Activated naive CD4-positive, alpha-beta T cell treated with anti-CD3 and anti-CD28 coated beads, Interleukin-2, amount 10 ng/mL, durations not matched to agents 7 days and 5 days (primary cell): ENCODE data around the gene PPIL6.

Experiments
- CTCF ChIA-PET: fragments of 350-600 bp; sonication (Branson Sonifier 250); formaldehyde crosslinking; loops from one replicate; lab custom pipeline; 2021; ENCODE audit warnings: antibody characterized with exemption; lab: Charles Lee
- DNase-seq: peaks from one replicate; pipeline ENCODE4 v3.0.0-alpha.2; 2020
- H3K27ac Mint-ChIP-seq: one replicate; pipeline ENCODE4 v1.8.0; 2021; ENCODE audit warnings: mild to moderate bottlenecking, moderate library complexity, mixed read lengths
- H3K27me3 Mint-ChIP-seq: one replicate; pipeline ENCODE4 v1.8.0; 2021; ENCODE audit warnings: mild to moderate bottlenecking, mixed read lengths
- H3K36me3 Mint-ChIP-seq: one replicate; pipeline ENCODE4 v1.8.0; 2021; ENCODE audit warnings: mixed read lengths
- H3K4me1 Mint-ChIP-seq: one replicate; pipeline ENCODE4 v1.8.0; 2021; ENCODE audit warnings: mixed read lengths
- H3K4me3 Mint-ChIP-seq: one replicate; pipeline ENCODE4 v1.8.0; 2021; ENCODE audit warnings: mild to moderate bottlenecking, moderate library complexity, mixed read lengths
- H3K9me3 Mint-ChIP-seq: one replicate; pipeline ENCODE4 v1.8.0; 2021; ENCODE audit warnings: mixed read lengths

PPIL6 gene

DNA sequence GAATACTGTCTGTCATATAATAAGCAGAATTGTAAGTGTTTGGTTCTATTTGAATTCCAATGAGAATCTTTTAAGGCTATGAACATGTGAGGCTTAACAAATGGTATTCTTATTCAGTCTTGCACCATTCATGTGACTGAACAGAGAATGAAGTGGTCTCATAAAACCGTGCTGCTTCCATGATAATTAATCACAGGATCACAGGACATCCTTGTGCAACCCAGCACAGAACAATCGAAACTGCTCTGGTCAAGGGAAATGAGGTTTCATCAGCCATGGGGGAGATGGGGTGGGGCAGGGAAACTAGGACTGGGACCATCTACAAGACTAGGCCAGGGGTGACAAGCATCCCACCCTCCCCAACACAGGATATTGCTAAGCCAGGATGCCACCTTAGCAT is 6.0 kb downstream of the PPIL6 start:
- Mint-ChIP-seq H3K27me3 (peaks cover 16% of the 10 kb centered on the region), H3K27ac (no peak overlapping the region), H3K9me3 (no peaks in the 10 kb centered on the region), H3K36me3 (no peaks in the 10 kb centered on the region), H3K4me3 (no peak overlapping the region), H3K4me1 (peaks cover under 1% of the 10 kb centered on the region)
- CTCF ChIA-PET = no interaction called here
- no peak for DNase-seq

DNA sequence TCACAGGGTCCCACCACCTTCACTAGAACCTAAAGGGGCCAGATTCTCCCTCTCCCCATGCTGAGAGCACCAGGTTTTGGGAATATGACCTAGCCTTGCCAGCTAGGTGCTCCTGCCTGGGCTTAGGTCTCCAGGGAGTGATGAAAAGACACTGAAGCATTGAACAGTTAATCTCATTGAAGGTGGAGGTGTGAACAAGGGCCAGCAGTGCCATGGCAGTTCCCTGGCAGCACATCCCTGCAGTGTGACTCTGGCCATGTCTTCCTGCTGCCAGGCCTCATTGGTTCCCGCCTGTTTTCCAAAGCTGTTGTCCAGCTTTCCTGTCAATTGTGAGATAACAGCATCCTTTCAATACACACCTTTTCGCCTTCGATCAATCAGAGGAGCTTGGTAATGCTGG is 10.9 kb downstream of the PPIL6 start:
- Mint-ChIP-seq H3K4me3 (no peak overlapping the region), H3K36me3 (no peaks in the 10 kb centered on the region), H3K27ac (no peak overlapping the region), H3K4me1 (no peaks in the 10 kb centered on the region), H3K9me3 (no peaks in the 10 kb centered on the region), H3K27me3 (peaks cover 9% of the 10 kb centered on the region)
- CTCF ChIA-PET = no interaction called here
- DNase-seq = no peak

DNA sequence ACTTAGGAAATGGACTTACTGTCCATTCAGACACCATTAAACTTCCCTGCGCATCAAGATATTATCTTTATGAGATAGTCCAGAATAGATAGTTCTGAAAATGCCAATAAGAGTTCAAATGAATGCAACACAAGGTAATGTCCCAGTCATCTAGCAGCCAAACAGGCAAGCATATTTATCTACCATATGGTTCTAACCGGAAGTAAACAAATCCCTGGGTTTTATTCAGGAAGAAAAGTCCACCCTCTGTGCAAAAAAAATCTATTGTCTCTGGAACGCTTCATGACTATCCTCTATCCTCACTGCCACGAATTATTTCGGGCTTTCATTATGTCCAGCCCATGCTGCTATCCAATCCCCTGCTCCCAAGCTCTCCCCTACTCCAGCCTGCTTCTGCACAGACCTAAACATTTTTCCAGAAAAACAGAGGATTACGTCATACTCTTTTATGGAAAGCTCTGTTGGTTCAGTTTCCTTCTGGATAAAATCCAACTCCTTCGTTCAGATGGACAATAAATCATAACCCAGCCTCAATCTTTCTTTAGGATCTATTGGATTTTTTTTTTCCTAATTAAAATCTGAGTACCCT is 11.4 kb downstream of the PPIL6 start:
- H3K27ac Mint-ChIP-seq = no peak overlapping the region
- H3K27me3 Mint-ChIP-seq = peaks cover 9% of the 10 kb centered on the region
- CTCF ChIA-PET = interaction anchor here (0.6 to 0.7 kb wide), 2 partner anchors 31 to 45 kb away, joined by 3 read pairs; no protein-coding TSS in a partner anchor

DNA sequence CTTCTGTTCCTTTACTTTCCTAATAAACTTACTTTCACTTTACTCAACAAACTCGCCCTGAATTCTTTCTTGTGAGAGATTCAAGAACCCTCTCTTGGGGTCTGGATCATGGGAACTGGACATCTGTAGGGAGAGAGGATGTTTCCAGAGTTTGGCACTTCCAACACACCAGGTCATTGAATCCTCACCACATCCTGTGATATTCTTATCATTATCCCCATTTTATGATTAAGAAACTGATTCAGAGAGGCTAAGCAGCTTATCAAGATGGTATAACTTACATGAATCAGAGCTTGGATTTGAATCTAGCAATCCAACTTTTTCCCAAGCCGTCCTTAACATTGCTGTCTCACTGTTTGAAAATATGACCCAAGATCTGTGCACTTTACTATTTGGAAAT is 15.5 kb downstream of the PPIL6 start:
- no peaks in the 10 kb centered on the region for H3K36me3 Mint-ChIP-seq
- no peaks in the 10 kb centered on the region for H3K4me1 Mint-ChIP-seq
- no peaks in the 10 kb centered on the region for H3K9me3 Mint-ChIP-seq
- CTCF ChIA-PET = no interaction called here
- H3K27me3 Mint-ChIP-seq = no peaks in the 10 kb centered on the region
- no peak overlapping the region for H3K27ac Mint-ChIP-seq
- H3K4me3 Mint-ChIP-seq = no peak overlapping the region
- no peak for DNase-seq

More for the DNA sequence above, 11.4 kb downstream of the PPIL6 start:
- H3K4me1 Mint-ChIP-seq = no peaks in the 10 kb centered on the region
- no peak overlapping the region for H3K4me3 Mint-ChIP-seq
- no peaks in the 10 kb centered on the region for H3K9me3 Mint-ChIP-seq
- DNase-seq = no peak
- no peaks in the 10 kb centered on the region for H3K36me3 Mint-ChIP-seq

DNA sequence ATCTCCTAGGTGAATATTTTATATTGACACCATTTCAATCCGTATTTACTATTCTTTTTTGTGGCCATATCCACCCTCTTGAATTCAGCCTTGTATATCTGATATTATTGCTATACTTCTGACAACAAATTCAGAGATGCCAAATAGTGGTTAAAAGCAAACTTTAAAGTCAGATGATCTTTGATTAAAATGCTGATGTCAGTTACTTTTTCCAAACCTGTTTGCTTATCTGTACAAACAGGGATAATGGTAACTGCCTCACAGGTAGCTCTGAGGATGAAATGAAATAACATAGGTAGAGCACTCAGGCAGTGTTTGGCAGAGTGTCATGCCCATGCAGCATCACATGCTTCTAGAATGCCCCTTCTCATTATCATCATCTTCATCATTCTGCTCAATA is 19.2 kb downstream of the PPIL6 start:
- CTCF ChIA-PET = interaction anchor here (1.2 kb wide), 1 partner anchor 619 kb away, joined by 3 read pairs; no protein-coding TSS in a partner anchor
- H3K9me3 Mint-ChIP-seq = no peaks in the 10 kb centered on the region
- H3K4me3 Mint-ChIP-seq = no peak overlapping the region
- no peaks in the 10 kb centered on the region for H3K27me3 Mint-ChIP-seq
- DNase-seq = no peak
- H3K36me3 Mint-ChIP-seq = no peaks in the 10 kb centered on the region
- H3K27ac Mint-ChIP-seq = no peak overlapping the region
- no peaks in the 10 kb centered on the region for H3K4me1 Mint-ChIP-seq

DNA sequence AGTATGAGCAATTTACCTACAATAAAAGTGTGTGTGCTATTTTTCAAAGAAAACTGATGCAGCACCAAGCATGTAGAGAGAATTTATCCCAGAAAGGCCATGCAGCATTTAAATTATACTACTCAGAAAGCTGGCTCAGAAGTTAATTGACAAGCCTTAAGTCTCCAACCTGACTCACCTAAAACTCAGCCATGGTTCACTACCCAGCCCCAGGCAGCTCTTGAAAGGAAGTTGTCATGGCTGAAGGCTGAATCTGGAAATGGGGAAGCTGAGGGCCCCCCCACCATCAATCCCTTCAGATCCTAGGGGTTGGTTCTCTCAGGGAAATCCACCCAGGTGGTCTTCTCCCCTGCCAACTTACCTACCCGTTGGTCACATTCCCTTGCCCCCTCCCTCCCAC is 19.7 kb downstream of the PPIL6 start:
- H3K36me3 Mint-ChIP-seq = no peaks in the 10 kb centered on the region
- no peaks in the 10 kb centered on the region for H3K9me3 Mint-ChIP-seq
- no peaks in the 10 kb centered on the region for H3K27me3 Mint-ChIP-seq
- no peak for DNase-seq
- H3K27ac Mint-ChIP-seq = no peak overlapping the region
- CTCF ChIA-PET = interaction anchor here (1.2 kb wide), 1 partner anchor 619 kb away, joined by 3 read pairs; no protein-coding TSS in a partner anchor
- no peaks in the 10 kb centered on the region for H3K4me1 Mint-ChIP-seq
- H3K4me3 Mint-ChIP-seq = no peak overlapping the region

DNA sequence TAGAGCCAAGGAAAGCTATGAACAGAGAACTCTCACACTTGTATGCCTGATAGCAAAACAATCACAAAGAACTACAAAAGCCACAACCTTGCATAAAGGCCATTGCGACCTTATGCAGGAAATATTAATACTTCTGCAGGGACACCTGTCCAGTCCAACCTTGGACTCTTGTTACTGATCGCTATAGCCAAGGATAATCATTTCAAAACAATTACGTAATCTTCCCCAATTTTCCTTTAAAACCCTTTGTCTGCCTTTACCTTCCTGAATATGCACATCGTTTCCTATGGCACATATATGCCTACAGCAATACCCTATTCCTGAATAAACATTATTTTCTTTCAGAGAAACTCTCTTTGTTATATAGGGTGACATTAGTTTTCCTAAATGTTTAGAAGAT is 22.8 kb downstream of the PPIL6 start:
- no peak overlapping the region for H3K27ac Mint-ChIP-seq
- peaks cover 7% of the 10 kb centered on the region for H3K27me3 Mint-ChIP-seq
- H3K36me3 Mint-ChIP-seq = no peaks in the 10 kb centered on the region
- no peak overlapping the region for H3K4me3 Mint-ChIP-seq
- no peaks in the 10 kb centered on the region for H3K9me3 Mint-ChIP-seq
- DNase-seq = no peak
- no peaks in the 10 kb centered on the region for H3K4me1 Mint-ChIP-seq
- CTCF ChIA-PET = interaction anchor here (0.9 kb wide), 1 partner anchor 34 kb away, joined by 3 read pairs; no protein-coding TSS in a partner anchor

DNA sequence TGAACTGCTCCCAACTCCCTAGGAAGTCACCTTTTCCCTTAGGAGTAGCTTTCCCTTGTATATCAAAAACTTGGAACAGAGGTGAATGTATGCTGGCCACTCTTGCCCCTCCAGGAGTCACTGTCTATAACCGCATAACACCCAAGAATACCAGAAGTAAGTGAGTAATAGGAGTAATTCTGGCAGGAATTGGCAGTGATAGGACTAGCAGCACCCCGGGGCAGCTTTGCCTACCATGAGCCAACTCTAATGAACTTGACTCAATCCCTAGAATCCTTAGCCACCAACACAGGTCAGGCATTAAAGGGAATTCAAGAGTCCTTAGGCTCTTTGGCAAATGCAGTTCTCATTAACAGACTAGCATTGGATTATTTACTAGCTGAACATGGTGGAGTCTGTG is 29.4 kb downstream of the PPIL6 start:
- Mint-ChIP-seq H3K9me3 (no peaks in the 10 kb centered on the region), H3K27me3 (peaks cover 13% of the 10 kb centered on the region), H3K4me1 (no peaks in the 10 kb centered on the region), H3K36me3 (no peaks in the 10 kb centered on the region), H3K4me3 (no peak overlapping the region), H3K27ac (no peak overlapping the region)
- DNase-seq = no peak
- CTCF ChIA-PET = no interaction called here

DNA sequence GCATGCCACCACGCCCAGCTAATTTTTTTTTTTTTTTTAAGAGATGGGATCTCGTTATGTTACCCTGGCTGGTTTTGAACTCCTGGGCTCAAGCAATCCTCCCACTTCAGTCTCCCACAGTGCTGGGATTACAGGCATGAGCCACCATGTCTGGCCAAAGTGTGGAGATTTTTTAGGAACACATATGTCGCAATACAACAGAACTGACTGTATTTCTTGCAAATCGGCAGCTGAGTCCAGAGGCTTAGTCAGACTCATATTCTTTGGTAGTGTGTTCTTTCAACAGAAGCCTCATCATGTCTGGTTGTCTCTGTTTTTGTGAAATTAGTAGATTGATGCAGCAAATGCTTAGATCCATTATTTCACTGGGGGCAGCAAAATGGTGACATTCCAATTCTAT is 34.2 kb downstream of the PPIL6 start:
- H3K27me3 Mint-ChIP-seq = peaks cover 14% of the 10 kb centered on the region

DNA sequence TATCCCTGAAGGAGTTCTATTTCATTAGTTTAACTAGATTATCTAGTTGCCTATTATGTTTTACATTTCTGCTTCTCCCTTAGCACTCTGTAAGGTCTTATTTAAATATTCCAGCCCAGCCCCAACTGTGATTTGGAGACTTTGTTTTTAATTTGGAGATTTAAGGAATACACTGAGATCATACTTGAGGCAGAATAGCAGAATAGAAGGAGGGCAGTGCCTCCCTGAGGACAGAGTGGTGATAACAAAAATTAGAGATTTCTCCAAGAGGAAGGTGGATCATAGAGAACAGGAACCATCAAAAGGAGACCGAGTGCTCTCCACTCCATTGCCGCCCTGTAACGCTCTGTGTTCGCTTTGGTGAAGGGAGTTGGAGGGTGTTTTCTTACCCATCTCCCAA is 43.4 kb downstream of the PPIL6 start:
- H3K4me1 Mint-ChIP-seq = peaks cover 2% of the 10 kb centered on the region
- no peaks in the 10 kb centered on the region for H3K9me3 Mint-ChIP-seq
- peaks cover 8% of the 10 kb centered on the region for H3K27me3 Mint-ChIP-seq
- no peak for DNase-seq
- no peak overlapping the region for H3K4me3 Mint-ChIP-seq
- H3K27ac Mint-ChIP-seq = no peak overlapping the region
- no peaks in the 10 kb centered on the region for H3K36me3 Mint-ChIP-seq
- CTCF ChIA-PET = interaction anchor here (0.6 to 1.4 kb wide), 3 partner anchors 11 to 227 kb away, joined by 3 to 7 read pairs (median 6); no protein-coding TSS in a partner anchor

More for the DNA sequence above, 34.2 kb downstream of the PPIL6 start:
- H3K9me3 Mint-ChIP-seq = no peaks in the 10 kb centered on the region
- DNase-seq = no peak
- CTCF ChIA-PET = no interaction called here
- H3K4me3 Mint-ChIP-seq = no peak overlapping the region
- no peaks in the 10 kb centered on the region for H3K36me3 Mint-ChIP-seq
- no peaks in the 10 kb centered on the region for H3K4me1 Mint-ChIP-seq
- H3K27ac Mint-ChIP-seq = no peak overlapping the region

DNA sequence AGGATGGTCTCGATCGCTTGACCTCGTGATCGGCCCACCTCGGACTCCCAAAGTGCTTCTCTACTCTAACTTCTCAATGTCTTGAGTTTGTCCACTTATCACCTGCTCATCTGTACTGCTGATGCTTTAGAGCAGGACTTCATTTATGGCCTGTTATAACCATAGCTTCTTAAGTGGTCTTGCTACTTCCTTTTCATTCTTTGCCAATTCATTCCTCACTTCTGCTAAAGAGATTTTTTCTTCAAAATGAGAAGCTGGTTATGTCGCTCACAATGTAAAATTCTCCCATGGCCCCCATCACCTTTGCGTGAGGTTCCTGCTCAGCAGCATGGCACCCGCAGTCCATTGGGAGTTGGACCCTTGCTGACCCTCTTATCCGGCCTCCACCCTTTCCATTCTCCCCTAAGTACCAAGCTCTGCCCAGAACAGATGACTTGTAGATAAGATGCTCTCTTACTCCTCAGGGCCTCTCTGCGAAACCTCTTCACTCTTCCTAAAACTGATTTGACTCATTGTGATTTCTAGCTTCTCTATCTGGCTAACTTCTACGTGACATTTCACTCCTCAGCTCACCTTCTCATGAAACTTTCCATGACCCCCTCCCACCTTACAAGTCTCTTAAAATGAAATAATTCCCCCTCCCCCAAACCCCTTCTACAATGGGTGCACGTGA is 44.2 kb downstream of the PPIL6 start:
- DNase-seq = no peak
- Mint-ChIP-seq H3K27ac (no peak overlapping the region), H3K4me3 (no peak overlapping the region), H3K4me1 (peaks cover 3% of the 10 kb centered on the region), H3K27me3 (peaks cover 11% of the 10 kb centered on the region), H3K36me3 (no peaks in the 10 kb centered on the region), H3K9me3 (no peaks in the 10 kb centered on the region)
- CTCF ChIA-PET = interaction anchor here (1.4 kb wide), 2 partner anchors 10 to 208 kb away, joined by 6 to 7 read pairs; no protein-coding TSS in a partner anchor

DNA sequence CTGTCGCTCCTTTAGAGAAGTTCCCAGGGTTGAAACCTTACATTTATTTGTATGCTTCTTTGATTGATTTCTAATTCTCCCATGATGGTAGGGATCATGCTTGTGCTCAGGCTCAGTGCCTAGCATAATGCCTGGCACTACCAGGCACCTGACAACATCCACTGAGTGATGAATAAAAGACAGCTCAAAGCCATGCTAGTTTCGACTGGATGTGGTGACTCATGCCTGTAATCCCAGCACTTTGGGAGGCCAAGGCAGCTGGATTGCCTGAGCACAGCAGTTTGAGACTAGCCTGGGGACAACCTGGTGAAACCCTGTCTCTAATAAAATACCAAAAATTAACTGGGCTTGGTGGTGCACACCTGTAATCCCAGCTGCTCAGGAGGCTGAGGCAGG is 46.5 kb downstream of the PPIL6 start:
- no peak for DNase-seq
- CTCF ChIA-PET = interaction anchor here (1.4 to 2.3 kb wide), 2 partner anchors 10 to 206 kb away, joined by 5 to 8 read pairs; no protein-coding TSS in a partner anchor
- Mint-ChIP-seq H3K27ac (no peak overlapping the region), H3K9me3 (no peaks in the 10 kb centered on the region), H3K36me3 (no peaks in the 10 kb centered on the region), H3K4me3 (no peak overlapping the region), H3K27me3 (peaks cover 11% of the 10 kb centered on the region), H3K4me1 (peaks cover 8% of the 10 kb centered on the region)

DNA sequence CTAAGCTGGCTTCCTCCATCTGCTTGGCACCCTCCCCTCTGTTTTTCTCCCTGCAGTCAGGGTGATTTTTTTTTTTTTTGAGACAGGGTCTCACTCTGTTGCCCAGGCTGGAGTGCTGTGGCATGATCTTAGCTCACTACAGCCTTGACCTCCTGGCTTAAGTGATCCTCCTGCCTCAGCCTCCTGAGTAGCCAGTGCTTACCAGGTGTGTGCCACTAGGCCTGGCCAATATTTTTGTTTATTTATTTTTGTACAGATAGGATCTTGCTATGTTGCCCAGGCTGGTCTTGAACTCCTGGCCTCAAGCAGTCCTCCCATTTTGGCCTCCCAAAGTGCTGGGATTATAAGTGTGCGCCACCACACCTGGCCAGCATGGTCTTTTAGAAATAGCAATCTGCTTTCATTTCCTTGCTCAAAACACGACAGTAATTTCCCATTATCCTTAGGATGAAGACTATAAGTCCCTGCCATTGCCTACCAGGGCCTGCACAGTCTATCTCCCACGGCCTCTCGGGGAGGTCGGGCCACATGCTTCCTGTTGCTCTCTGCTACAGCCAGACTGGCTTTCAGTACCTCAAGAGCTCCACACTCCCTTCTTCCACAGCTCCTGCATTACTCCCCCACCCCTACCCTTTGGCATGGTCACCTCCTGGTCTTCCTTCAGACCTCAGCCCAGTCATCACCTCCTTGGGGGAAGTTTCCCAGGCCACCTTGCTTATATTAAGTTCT is 47.1 kb downstream of the PPIL6 start:
- H3K27me3 Mint-ChIP-seq = peaks cover 11% of the 10 kb centered on the region
- no peaks in the 10 kb centered on the region for H3K36me3 Mint-ChIP-seq
- H3K9me3 Mint-ChIP-seq = no peaks in the 10 kb centered on the region
- no peak overlapping the region for H3K27ac Mint-ChIP-seq
- DNase-seq = no peak
- no peak overlapping the region for H3K4me3 Mint-ChIP-seq
- peaks cover 8% of the 10 kb centered on the region for H3K4me1 Mint-ChIP-seq
- CTCF ChIA-PET = interaction anchor here (1.4 to 2.3 kb wide), 2 partner anchors 10 to 205 kb away, joined by 5 to 8 read pairs; no protein-coding TSS in a partner anchor

DNA sequence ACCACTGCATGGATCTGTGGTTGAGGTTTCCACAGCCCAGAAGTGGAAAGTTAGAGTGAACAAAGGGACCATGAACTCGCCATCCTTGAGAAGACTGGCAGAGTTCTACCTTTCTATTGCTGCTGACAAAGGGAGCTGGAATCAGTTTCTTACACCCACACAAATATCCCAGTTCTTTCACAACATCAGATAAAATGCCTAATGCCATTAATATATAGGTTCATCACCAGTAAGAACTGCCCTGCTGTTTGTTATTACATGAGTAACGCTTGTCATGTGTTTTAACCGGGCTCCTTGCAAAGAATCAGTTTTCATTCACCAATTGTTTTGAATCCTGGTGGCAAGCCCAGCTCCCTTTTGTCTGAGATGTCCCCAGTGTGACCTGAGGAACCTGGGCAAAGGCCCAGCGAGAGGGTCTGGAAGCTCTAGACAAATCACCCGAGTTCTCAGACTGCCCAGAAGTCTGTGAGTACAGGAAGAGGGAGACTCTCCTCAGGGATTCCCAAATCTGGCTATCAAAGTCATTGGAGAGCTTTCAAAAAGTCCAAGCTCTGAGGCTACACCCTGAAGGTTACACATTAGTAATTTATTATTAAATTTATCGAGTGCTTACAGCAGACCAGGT is 50.7 kb downstream of the PPIL6 start:
- no peak overlapping the region for H3K27ac Mint-ChIP-seq
- H3K4me1 Mint-ChIP-seq = peaks cover 12% of the 10 kb centered on the region
- CTCF ChIA-PET = interaction anchor here (1.3 kb wide), 1 partner anchor 207 kb away, joined by 4 read pairs; no protein-coding TSS in a partner anchor
- no peak for DNase-seq
- H3K4me3 Mint-ChIP-seq = no peak overlapping the region
- H3K27me3 Mint-ChIP-seq = peaks cover 8% of the 10 kb centered on the region
- H3K9me3 Mint-ChIP-seq = no peaks in the 10 kb centered on the region
- H3K36me3 Mint-ChIP-seq = no peaks in the 10 kb centered on the region
